SH-SY5Y (cell line): ENCODE results near the gene PPA2.

Source experiments
- GATA2 ChIP-seq: IDR thresholded peaks from 2 replicates; pipeline ENCODE4 v1.6.1; 2011; ENCODE audit warnings: mild to moderate bottlenecking, low read depth, low read length
- GATA3 ChIP-seq: IDR thresholded peaks from 2 replicates; pipeline ENCODE4 v1.6.1; 2011; ENCODE audit warnings: low read depth, mild to moderate bottlenecking, low read length, moderate library complexity

- TF ChIP-seq GATA2 (no peak), GATA3 (no peak)
Measured at GRCh38 chr4:105400901-105401677, 72.8 kb downstream of the PPA2 start.
